ENCODE measurements around the gene RBMS3. TPM values are rescaled to one million over a fixed set of nuclear protein-coding genes. Genes with fewer than 3 reads are reported as not detected.

Gene RBMS3
- total and polyA plus RNA-seq, 2 of the 8 experiments (the other 6 are each of a cell fraction or from before 2014, with no cell fraction given): 3.7 to 6.9 TPM

DNA sequence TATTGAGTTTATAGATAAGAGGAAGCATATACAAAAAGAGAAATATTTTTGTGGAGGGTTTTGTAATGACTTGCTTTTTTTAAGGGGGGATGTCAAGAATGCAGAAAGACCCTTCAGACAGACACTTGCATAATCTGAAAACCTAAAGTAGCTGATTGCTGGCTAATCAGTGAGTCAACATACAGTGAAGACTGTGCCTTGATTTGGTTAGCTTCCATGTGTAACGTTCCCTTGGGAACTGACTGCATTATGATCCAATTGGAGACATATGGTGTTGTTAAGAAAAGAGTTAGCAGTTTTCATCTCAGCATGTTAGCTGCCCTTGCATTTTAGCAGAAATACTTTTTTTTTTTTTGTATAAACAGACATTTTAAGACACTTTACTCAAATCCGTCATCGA is 483.2 kb downstream of the RBMS3 start:
- Histone ChIP-seq H3K4me3 (ENCODE audit: extremely low read depth in 1 of 4, insufficient read depth in 2 of 4, low read depth in 3 of 4, low read length in 4 of 4) (no peak overlapping the region), H3K14ac (ENCODE audit: insufficient read length) (no peak overlapping the region), H2AFZ (ENCODE audit: low read length) (no peak overlapping the region), H3K23ac (ENCODE audit: insufficient read length) (no peak overlapping the region), H4K91ac (replicated peaks; ENCODE audit: insufficient read length, low read length) (no peak overlapping the region), H3K56ac (replicated peaks; ENCODE audit: insufficient read length, low read depth, low read length) (no peak overlapping the region), H3K23me2 (ENCODE audit: low read depth, low read length) (no peaks in the 10 kb centered on the region; the same call in 1 of the 2 replicates), H2BK20ac (ENCODE audit: low read length) (no peak overlapping the region), H3K4me2 (ENCODE audit: insufficient read depth in 1 of 2, low read depth in 2 of 2, low read length in 2 of 2) (no peak overlapping the region), H3K4me1 (replicated peaks in 1 of 4; ENCODE audit: control insufficient read depth in 3 of 4, insufficient read depth in 4 of 4, low read length in 3 of 4) (peaks cover 0 to 4% (median 2%) of the 10 kb centered on the region in 4 experiments; a peak in 2 of 7 replicates), H3K36me3 (ENCODE audit: control insufficient read depth in 2 of 4, insufficient read depth in 4 of 4, low read length in 3 of 4) (no peaks in the 10 kb centered on the region; a peak in 1 of 8 replicates), H3K79me2 (ENCODE audit: control insufficient read depth in 1 of 2, insufficient read depth in 2 of 2, low read length in 2 of 2) (no peaks in the 10 kb centered on the region), H3K18ac (ENCODE audit: extremely low read depth, low read length) (no peak overlapping the region), H2BK120ac (replicated peaks; ENCODE audit: low read depth, low read length) (no peak overlapping the region), H2AK5ac (ENCODE audit: low read depth, low read length) (no peak overlapping the region), H4K8ac (ENCODE audit: extremely low read depth, insufficient read depth, low read length) (no peak overlapping the region), H2BK5ac (ENCODE audit: low read depth, low read length) (no peak overlapping the region), H3K4ac (replicated peaks; ENCODE audit: insufficient read length, low read depth, low read length) (no peak overlapping the region), H3K9ac (replicated peaks in 1 of 4; ENCODE audit: extremely low read depth in 1 of 4, low read depth in 3 of 4, low read length in 3 of 4) (no peak overlapping the region), H3K27me3 (replicated peaks in 1 of 4; ENCODE audit: control insufficient read depth in 3 of 4, extremely low read depth in 1 of 4, insufficient read depth in 3 of 4, low read length in 3 of 4) (no peaks in the 10 kb centered on the region), H4K5ac (ENCODE audit: insufficient read length, low read depth, low read length) (no peak overlapping the region), H3K27ac (ENCODE audit: low read depth, low read length) (no peak overlapping the region), H3K9me3 (ENCODE audit: insufficient read depth in 2 of 2, low read depth in 1 of 2, low read length in 1 of 2) (no peaks in the 10 kb centered on the region), H2BK12ac (ENCODE audit: low read depth, low read length) (no peak overlapping the region), H2BK15ac (ENCODE audit: low read length) (no peak overlapping the region), H3K79me1 (ENCODE audit: low read depth, low read length) (no peaks in the 10 kb centered on the region), H4K20me1 (replicated peaks in 1 of 2; ENCODE audit: control insufficient read depth in 1 of 2, insufficient read depth in 2 of 2, low read length in 2 of 2) (no peaks in the 10 kb centered on the region)
- ChIA-PET POLR2A (ENCODE audit: partially characterized antibody) (interaction anchor here (0.7 kb wide), 1 partner anchor 69 kb away, joined by 5 read pairs; no protein-coding TSS in a partner anchor), CTCF (ENCODE audit: partially characterized antibody) (no interaction called here)
- no peak for FAIRE-seq
- 94% methylated on average over 3 of the region's 3 CpGs; no CpG with 5 or more reads in 1 of the 2 experiments for WGBS, 2 experiments (ENCODE audit: extremely low coverage in 1 of 2, insufficient coverage in 1 of 2, insufficient read length in 1 of 2, insufficient replicate concordance in 2 of 2, low coverage in 1 of 2, low lambda C conversion rate in 2 of 2, missing lambda C conversion rate in 1 of 2)
- TF ChIP-seq, protein P1, sequence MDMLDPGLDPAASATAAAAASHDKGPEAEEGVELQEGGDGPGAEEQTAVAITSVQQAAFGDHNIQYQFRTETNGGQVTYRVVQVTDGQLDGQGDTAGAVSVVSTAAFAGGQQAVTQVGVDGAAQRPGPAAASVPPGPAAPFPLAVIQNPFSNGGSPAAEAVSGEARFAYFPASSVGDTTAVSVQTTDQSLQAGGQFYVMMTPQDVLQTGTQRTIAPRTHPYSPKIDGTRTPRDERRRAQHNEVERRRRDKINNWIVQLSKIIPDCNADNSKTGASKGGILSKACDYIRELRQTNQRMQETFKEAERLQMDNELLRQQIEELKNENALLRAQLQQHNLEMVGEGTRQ (IDR thresholded peaks at IDR 0.05; ENCODE audit: low read length): no peak
- DNase-seq (ENCODE audit: low read depth in 1 of 2, low spot score in 2 of 2): no peak
